GM18868 (cell line): ENCODE results near the gene XKR3.
"Not testable (repeated sequence)": the region's sequence is repeated elsewhere in the genome, so short reads cannot be mapped to it uniquely, and the experiment has no call there.

Experiments used
- ATAC-seq: cut with Tn5 transposase; IDR thresholded peaks from one replicate; pipeline ENCODE4 v1.9.1; 2021; ENCODE audit warnings: mild to moderate bottlenecking, moderate library complexity; ENCODE audit not compliant: unreplicated experiment

Gene XKR3

GRCh38 chr22:16748160-16748929 lies 76.9 kb downstream of the XKR3 start:
- ATAC-seq = not testable (repeated sequence)

- ATAC-seq = not testable (repeated sequence)
These were observed 77.7 kb downstream of the XKR3 start for GRCh38 chr22:16747266-16748159.

GRCh38 chr22:16734271-16734670 lies 90.9 kb downstream of the XKR3 start:
- ATAC-seq = not testable (repeated sequence)
